ENCODE data around the gene RAI14.

The RAI14 gene

GRCh38 chr5:34680896-34681295, 24.8 kb downstream of the RAI14 start:
- DNase-seq, result no peak

GRCh38 chr5:34682926-34683623, 26.9 kb downstream of the RAI14 start:
- DNase-seq, result no peak

- DNase-seq, result no peak
Observed at GRCh38 chr5:34684281-34684979, 28.3 kb downstream of the RAI14 start.

GRCh38 chr5:34684980-34685352, 28.8 kb downstream of the RAI14 start:
- DNase-seq, result no peak

GRCh38 chr5:34685485-34686165, 29.5 kb downstream of the RAI14 start:
- peak; percentile 11 for DNase-seq

GRCh38 chr5:34686762-34687268, 30.7 kb downstream of the RAI14 start:
- peak; percentile 39 for DNase-seq

- DNase-seq, result no peak
Observed at GRCh38 chr5:34687269-34688011, 31.3 kb downstream of the RAI14 start.

- no peak for DNase-seq
Observed at GRCh38 chr5:34688015-34688810, 32.1 kb downstream of the RAI14 start.

- no peak for DNase-seq
Observed at GRCh38 chr5:34690301-34690700, 34.2 kb downstream of the RAI14 start.

- DNase-seq, result no peak
Observed at GRCh38 chr5:34690898-34691297, 34.8 kb downstream of the RAI14 start.

- DNase-seq, result no peak
Observed at GRCh38 chr5:34691326-34691725, 35.2 kb downstream of the RAI14 start.

GRCh38 chr5:34692786-34693185, 36.7 kb downstream of the RAI14 start:
- no peak for DNase-seq

GRCh38 chr5:34694012-34694411, 37.9 kb downstream of the RAI14 start:
- no peak for DNase-seq

GRCh38 chr5:34694685-34695084, 38.6 kb downstream of the RAI14 start:
- DNase-seq, result no peak

GRCh38 chr5:34695275-34696027, 39.3 kb downstream of the RAI14 start:
- no peak for DNase-seq

GRCh38 chr5:34697308-34698108, 41.4 kb downstream of the RAI14 start:
- no peak for DNase-seq

- no peak for DNase-seq
Observed at GRCh38 chr5:34698109-34698419, 41.9 kb downstream of the RAI14 start.

- DNase-seq, result no peak
Observed at GRCh38 chr5:34698754-34699153, 42.6 kb downstream of the RAI14 start.

- DNase-seq, result no peak
Observed at GRCh38 chr5:34699155-34700077, 43.3 kb downstream of the RAI14 start.

GRCh38 chr5:34700078-34700452, 43.9 kb downstream of the RAI14 start:
- no peak for DNase-seq
